ENCODE data around the gene NOTCH2.

NOTCH2 gene

DNA sequence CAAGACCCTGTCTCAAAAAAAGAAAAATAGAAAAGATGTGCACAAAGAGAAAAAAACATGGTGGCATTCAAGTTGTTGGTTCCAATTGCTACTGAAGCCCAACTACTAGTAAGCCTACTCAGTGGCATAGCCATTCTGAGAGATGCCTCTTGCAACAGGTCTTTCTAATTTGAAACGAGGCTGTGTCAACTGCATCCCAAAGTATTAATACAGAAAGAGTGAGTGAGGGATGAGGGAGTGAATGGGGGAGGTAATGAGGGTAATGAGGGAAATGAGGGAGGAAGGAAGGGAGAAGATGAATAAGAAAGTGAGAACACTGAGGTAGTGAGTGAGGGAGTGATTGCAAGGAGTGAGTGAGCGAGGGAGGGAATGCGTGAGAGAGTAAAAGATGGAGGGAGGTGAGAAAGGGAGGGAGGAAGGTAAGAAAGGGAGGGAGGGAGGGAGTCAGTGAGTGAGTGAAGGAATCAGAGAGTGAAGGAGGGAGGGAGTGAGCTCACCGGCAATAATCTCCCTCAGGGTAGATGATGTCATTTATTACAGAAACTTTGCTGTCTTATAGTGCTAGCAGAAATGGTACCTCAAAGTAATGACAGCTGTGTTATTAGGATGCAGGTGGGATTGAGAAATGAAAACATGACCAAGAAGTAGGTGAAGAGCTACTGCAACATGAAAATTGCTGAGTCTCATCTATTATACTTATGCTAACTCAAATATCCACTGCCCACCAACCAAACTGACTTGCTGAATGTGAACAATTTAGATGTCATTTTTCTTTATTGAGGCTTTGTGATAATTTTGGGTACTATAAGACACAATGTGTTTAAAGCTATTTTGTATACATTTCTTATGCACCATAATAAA lies 97.5 kb downstream of the NOTCH2 start:
- no peak for DNase-seq

DNA sequence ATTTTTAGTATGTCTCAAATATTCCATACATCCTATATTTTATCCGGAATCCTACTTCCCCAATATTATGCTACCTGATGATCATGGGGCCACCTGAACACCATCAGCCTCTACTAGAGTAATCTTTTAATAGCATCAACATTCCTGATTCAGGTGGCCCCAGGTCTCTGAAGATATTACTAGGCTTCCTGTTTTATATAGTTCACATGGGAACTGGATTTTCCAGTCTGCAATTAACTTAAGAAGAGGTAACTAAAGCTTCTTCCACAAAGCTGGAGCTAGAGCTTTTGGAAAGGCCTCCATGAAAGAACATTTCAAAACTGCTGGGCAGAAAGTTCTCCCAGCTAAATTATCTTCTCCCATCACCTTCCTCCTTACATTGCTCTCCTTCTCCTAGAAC lies 100.9 kb downstream of the NOTCH2 start:
- no peak for DNase-seq

DNA sequence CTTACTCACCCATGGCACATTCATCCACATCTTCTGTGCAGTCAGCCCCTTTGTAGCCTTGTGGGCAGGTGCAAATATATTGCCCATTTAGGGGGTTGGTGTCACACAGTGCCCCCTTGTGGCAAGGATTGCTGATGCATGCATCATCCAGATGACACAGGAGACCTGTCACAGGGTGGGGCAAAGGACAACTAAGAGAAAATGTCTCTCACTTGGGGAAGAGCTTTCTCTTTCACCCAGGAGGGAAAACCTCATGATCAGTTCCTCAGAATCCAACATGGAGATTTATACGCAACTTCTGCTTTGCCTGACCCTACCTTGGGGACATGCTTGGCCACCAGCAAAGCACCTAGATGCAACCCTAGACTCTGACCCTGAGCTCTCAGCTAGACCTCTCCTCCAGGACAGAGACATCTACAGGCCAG lies 101.4 kb downstream of the NOTCH2 start:
- DNase-seq, result no peak

DNA sequence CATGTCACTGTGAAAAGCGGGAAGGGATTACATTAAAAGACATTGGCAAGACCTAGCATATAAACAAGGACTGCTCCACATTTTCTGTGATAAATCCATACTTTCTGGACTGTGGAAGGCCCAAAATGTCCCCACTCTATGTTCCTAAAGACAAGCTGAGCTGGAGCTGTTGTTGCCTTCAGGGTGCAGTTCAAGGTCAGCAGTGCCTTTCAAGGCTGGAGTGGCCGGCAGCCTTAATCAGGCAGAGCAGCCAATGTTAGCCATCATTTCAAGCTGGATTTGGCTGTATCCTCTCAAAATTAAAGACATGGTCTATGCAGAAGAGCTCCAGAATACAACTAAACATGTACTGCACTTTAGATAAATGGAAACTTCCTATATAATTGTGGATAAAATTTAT lies 102.8 kb downstream of the NOTCH2 start:
- no peak for DNase-seq

DNA sequence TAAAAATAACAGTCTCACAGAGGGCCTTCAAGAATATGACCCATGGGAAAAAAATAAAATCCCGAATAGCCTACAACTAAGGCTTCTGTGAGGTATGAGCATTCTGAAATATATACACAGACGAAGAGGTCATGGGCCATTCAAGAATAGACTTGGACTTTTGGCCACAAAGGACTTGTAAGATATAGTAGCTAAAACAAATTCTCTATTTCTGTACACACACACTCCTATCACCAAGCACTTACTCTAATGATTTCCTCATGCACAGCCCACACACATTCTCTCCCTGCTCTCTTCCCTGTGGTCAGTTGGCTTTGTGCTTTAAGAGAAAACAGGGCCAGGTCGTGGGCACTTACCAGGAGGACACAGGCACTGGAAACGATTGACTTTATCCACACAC lies 103.4 kb downstream of the NOTCH2 start:
- DNase-seq, result no peak

DNA sequence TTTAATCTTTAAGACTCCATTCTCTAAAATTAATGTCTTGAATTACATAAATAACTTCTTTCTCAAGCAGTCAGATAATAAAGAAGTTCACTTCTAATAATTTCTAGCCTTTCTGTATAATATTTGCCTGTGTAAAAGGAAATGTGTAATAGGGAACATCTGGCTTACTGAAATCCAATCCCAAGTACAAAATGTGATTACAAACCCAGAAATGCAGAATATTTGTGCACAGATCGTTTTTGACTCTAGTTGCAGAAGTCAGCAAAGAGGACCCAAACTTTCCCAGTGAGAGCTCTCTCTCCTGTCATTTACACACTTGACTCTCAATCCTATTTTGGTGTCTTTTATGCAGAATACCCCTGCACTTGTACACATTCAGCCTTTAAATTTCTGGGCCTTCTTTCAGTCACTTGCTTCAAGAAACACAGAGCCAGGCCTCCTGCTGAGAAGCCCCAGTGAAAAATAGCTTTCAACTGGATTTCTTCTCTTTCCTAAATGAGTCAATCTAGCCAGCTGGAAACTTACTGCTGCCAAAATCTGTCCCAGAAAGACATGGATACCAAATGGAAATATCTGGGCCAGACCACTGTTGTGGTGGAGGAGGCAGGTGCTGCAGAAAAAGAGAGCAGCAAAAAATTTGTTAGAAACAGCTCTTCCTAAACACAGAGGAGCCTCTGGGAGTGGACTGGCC lies 104.6 kb downstream of the NOTCH2 start:
- no peak for DNase-seq

DNA sequence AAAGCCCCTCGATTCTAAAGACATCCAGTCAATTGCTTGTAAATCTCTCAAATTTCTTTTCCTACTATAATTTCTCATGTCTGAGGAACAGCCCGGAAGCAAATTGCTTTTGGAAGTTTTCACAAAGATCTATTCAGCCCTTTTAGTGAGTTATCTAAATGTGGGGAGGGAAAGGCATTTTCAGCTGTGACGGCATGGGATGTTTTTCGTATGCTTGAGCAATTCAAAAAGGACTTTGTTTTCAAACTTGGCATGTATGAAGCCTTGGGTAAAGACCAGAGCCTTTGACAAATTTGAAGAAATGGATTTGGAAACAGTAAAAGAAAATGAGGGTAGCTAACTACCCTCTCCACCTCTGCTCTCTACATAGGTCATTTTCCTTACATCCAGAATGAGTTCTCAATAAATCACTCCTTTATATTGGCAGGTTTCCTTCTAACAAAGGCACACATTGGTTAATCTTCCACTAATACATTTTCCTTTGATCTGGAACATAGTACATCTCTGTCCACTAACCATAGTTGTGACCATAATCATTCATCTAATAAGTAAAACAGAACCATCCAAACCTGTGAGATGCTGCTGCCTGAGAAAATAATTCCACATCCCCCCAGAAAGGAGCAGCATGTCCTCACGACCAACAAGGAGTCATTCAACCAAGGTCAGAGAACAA lies 107.0 kb downstream of the NOTCH2 start:
- no peak for DNase-seq

DNA sequence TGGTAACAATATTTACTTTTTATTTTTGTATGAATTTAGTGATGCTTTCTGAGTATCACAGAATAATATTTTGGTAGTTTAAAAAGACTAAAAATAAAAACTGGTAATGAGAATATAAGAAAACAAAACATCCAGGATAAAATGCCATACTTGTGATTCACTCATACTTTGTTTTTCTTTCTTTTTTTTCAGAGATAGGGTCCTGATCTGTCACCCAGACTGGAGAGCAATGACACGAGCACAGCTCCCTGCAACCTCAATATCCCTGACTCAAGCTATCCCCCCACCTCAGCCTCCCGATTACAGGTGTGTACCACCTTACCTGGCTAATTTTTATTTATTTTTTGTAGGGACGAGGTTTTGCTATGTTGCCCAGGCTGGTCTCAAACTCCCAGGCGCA lies 109.0 kb downstream of the NOTCH2 start:
- no peak for DNase-seq

DNA sequence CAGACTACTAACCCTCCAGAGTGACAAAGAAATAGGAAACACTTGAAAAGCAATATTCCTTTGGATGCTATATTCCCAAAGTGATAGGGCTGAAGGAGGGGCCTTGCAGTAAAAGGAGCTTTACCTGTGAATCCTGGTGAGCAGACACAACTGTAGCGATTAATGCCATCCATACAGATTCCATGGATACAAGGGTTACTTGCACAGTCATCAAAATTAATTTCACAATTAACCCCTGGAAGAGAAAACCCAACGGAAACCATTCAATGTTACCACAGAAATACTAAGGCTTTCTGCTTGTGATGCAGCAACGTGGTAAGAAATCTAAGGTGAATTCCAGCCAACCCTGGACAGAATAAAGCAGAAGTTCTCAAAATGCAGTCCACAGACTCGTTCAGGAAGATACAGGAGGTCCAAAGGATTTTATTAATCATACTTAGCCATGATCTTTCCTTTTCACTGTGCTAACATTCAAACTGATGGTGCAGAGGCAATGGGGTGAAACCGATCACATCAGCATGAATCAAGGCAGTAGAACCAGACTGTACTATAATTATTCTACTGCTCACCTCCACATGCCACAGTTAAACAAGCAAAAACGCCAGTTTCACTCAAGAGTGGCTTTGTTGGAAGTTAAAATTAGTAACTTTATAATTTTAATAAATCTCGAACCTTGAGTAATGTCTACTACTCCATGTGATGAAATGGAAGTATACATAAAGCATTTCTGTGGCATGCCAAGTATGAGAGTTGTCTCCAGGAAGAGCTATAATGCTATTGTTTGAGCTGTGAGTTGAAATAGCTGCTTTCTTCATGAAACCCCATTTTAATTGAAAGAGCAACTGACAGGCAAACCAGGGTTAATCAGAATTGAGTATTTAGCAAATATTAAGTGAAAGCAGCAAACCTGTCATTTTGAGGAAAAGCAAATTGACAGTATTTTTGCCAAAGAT lies 109.9 kb downstream of the NOTCH2 start:
- DNase-seq, result no peak

DNA sequence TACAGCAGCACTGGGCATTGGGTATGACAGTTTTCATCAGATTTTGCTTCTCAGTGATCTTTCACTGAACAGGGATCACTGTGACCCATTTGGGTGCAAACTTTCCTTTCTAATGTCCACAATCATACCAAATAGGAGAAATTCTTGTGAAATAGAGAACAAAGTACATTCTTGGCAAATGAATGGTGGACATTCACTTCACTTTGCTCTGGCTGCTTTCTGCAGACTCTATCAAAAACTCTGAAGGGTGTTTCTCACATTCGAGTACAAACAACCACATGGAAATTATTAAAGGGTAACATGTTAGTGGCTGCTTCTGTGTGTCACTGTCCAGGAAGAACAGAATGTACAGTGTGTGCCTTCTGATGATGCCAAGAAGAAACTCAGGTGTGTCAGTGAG lies 111.2 kb downstream of the NOTCH2 start:
- DNase-seq, result no peak

DNA sequence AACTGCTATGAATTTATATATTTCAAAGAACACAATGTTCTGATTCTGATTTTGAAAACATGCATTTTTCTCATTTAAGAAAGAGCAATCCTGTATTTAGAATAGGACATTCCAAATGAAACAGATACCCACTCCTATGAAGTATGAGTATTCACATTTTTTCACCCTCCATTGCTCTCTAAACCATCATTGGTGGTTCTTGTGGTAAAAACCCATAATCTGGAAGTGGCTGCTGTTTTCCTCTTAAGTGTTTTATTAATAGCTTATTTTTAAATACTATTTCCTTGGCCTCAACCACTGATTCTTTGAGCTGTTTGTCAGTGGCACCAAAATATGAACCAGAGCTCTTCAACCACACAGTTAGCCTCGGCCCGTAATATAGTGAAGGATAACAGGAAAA lies 113.2 kb downstream of the NOTCH2 start:
- DNase-seq, result no peak

DNA sequence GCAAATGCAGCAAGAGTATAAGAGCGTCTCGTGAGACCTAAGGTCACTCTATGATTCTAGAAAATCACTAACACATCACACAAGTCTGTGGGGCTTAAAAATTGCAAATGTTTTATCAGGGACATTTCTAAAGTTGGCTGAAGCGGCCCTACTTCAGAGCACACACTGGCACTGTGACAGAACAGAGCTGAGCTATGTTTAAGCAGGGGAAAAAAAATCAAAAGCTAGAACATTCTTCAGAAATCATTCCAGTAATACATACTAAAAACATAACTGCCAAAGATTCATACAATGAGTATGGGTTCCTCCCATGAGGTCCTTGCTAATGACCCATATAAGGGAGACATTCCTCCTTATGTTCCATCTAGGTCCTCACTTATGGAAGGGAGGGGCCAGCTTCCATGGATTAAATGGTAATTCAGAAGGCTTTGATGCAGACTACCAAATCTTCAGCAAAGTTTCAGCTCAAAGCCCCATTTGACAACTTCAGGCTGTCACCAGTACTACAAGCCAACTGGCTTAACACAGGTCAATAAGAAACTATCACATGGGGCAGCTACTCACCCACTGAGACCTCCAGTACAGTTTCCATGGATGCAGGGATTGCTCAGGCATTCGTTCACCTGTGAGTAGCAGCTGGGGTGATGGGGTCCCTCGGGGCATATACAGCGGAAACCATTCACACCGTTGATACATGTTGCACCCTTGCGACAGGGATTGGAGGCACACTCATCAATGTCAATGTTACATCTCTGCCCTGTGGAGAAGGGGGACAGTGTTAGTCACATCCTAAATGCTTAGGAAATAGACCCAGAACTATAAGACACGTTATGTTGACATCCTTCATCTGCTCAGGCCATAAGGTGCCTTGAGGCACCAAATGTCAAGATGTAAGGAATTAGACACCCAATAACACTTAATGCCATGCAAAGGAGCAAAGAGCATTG lies 114.7 kb downstream of the NOTCH2 start:
- DNase-seq, result no peak

DNA sequence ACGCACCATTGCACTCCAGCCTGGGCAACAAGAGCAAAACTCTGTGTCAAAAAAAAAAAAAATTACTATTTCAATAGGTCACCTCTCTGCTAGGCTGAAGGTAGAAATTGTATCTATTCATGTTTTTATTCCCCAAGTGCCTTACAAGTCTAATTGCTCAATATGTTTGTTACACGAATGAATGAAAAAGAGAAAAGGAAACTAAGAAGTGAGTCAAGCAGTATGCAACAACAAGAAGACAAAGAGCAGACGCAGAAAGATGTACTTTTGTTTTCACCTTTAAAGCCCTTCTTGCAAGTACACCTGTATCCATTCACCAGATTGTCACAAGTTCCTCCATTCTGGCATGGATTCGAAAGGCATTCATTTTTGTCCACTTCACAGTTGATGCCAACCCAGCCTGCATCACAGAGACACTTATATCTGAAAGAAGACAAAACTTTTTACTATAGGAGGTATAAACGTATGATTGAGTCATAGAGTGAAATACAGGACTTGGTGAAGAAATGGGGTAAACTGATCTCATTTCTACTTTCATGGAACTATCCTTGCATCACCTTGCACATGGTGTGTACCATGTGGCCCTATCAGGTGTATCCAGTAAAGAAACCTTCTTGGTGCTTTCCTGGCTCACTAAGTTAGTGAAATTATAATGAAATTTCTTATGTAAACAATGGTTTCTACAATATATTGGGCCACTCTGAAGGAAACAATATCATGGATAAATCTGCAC lies 116.0 kb downstream of the NOTCH2 start:
- no peak for DNase-seq

DNA sequence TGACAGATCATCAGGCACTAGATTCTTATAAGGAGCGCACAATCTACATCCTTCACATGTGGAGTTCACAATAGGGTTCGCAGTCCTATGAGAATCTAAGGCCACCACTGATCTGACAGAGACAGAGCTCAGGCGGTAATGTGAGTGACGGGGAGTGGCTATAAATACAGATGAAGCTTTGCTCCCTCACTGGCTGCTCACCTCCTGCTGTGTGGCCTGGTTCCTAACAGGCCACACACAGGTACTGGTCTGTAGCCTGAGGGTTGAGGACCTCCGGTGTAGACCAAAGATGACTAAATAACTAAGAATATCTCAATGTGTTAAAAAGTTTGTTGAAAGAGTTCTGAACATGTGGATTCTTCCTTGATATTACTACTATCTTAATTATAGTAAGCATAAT lies 117.0 kb downstream of the NOTCH2 start:
- no peak for DNase-seq

DNA sequence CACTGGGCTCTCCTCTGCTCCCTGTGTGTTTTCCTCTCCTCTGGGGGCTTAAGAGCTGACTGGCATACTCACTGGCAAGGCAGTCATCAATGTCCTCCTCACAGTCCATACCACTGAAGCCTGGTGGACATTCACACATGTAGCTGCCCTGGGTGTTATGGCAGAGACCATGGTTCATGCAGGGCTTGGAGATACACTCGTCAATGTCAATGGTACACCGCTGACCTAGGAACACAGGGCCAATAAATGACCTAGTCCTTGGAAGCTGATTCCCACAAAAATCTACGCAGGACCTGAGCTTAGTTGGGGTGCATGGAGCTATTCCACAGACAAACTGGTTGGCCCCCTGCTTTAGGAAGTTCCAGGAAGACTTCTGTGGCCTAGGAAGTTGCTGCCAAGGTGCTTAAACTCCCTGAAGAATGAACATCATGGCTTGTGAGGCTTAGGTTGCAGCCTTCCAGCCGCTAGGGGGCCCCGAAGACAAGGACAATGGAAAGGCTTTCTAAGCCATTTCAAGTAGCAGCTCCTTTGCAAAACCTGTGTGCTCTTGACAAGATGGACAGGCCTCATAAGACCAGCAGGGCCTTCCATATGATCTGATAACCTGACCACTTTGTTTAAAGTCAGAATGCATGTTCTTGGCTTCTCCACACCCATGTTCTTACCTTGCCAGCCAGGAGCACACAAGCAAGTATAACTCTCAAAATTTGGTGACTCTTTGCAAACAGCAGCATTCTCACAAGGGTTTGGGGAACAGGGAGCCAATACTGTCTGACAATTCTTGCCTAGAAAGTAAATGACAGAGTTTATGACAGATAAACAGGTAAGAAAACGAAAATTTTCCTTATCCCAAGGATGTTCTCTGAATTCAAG lies 120.9 kb downstream of the NOTCH2 start:
- peak; percentile 53 for DNase-seq

DNA sequence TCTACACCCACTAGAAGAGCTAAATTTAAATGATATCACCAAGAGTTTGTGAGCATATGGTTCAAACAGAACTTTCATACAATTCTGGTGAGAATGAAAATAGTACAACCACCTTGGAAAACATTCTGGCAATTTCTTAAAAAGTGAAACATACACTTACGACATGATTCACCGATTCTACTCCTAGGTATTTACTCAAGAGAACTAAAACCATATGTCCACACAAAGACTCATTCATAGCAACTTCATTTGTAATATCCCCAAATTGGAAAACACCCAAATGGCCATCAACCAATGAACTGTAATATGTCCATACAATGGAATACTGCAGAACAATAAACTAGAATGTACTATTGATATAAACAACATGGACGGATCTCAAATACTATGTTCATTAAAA lies 122.0 kb downstream of the NOTCH2 start:
- DNase-seq, result no peak

DNA sequence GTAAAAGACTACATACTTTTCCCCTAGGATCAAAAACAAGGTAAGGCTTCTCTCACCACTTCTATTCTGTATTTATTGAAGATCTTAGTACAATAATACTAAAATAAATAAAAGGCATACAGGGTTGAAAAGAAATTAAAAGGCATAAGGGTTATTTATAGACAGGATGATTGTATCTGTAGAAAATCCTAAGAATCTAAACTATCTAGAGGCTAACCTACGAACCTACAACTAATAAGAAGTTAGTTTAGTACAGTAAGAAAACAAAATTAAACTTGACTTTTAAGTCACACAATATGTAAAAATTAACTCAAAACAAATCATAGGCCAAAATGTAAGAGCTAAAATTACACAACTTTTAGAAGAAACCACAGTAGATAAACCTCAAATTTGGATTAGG lies 122.7 kb downstream of the NOTCH2 start:
- DNase-seq, result no peak

DNA sequence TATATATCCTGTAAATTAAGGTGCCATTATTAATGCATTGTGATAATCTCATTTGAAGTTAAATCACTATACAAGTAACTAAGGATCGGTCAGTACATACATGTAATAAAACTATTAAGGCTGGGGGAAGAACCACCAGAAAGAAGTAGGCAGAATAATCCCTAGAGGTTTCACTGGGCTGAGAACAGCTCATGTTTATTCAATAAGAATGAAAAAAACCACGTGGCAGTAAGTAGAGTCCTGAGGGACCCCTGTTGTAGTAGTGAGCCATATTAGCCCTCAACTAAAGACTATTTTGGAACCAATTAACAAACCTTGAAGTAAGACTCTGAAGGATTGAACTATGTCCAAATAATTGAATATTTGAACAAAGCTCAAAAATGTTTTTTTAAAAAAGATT lies 126.2 kb downstream of the NOTCH2 start:
- DNase-seq, result no peak

DNA sequence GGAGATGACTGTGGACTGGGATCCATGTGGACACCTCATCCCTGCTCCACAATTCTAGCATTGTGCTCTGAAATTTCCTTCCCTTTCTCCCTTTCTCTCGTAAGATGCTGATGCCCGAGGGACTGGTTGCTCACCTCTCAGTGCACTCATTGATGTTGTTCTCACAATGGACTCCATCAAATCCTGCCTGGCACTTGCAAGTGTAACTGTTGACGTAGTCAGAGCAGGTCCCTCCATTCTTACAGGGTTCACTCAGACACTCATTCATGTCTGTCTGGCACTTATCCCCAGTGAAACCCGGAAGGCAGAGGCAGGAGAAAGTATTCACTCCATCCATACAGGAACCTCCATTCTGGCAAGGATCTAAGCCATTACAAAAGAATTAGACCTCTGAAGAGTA lies 128.1 kb downstream of the NOTCH2 start:
- DNase-seq, result no peak

DNA sequence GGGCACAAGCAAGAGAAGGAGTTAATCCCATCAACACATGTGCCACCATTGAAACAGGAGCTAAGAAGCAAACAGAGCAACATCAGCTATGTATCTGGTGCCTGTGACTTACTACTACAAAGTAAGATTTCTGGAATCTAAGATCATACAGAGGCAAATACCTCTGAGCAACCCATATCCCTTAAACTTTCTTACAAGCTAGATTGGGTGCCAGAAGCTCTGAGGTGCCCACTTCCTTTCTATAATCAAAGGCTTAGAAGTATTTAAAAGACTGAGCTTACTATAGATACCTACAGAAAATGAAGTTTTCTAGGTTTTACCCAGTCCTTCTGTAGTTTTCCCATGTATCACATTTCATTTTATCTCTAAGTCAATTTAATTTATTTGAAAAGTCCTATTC lies 128.8 kb downstream of the NOTCH2 start:
- DNase-seq, result no peak
